Measurements from ENCODE around the gene TMEM100. TPM values are rescaled to one million over a fixed set of nuclear protein-coding genes. Genes with fewer than 3 reads are reported as not detected.
"Not testable (repeated sequence)": the region's sequence is repeated elsewhere in the genome, so short reads cannot be mapped to it uniquely, and the experiment has no call there.

Gene TMEM100
- total and polyA plus RNA-seq, 2 donors from 2014 or later, result 0.67 to 7.2 TPM

DNA sequence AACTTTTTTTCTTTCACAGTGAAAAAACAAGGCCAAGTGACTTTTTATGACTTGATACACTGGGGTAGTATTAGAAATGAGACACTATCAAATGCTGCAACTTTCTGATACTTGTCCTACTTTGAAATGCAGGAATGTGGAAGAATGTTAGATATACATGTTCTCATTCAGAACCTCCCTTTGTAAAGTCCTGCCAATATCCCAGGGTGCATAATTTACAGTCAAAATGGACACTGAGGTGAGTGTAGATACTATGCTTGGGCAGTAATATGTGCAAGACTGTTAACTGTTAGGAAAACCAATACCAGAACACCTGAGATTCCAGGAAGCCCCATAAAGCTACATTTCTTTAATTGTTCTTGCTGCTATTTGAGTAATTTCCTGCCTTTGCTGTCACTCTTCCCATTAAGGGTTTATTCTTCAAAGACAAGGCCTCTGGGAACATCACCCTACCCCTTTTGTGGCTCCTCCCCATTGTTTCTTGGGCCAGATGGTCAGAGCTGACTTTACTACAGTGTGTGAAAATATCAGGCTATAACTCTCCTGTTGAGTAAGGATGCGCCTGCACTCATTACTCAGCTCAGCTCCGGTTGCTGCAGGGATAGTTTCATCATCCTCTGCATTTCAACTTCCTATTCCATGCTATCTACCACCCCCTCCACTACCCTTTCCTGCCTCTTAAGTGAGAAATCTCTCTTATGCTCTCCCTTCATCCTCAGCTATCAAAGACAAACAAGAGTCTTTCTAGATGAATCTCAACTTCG, 48.7 kb downstream of the TMEM100 start:
- Histone ChIP-seq H3K9me3 (ENCODE audit: control insufficient read depth in 2 of 3, insufficient read depth in 1 of 3, low read length in 3 of 3) (no peaks in the 10 kb centered on the region), H3K4me1 (ENCODE audit: control insufficient read depth in 2 of 3, insufficient read depth in 2 of 3, low read depth in 1 of 3, low read length in 3 of 3) (no peaks in the 10 kb centered on the region), H3K27ac (ENCODE audit: low read depth in 2 of 2, low read length in 2 of 2) (no peak overlapping the region), H3K27me3 (ENCODE audit: control insufficient read depth, insufficient read depth, low read length) (no peaks in the 10 kb centered on the region), H3K9ac (ENCODE audit: low read length in 3 of 3) (no peak overlapping the region), H3K4me3 (ENCODE audit: low read length in 3 of 3) (no peak overlapping the region), H3K36me3 (ENCODE audit: control insufficient read depth in 2 of 3, insufficient read depth in 3 of 3, low read length in 3 of 3) (no peaks in the 10 kb centered on the region)
- TF ChIP-seq, protein P1, sequence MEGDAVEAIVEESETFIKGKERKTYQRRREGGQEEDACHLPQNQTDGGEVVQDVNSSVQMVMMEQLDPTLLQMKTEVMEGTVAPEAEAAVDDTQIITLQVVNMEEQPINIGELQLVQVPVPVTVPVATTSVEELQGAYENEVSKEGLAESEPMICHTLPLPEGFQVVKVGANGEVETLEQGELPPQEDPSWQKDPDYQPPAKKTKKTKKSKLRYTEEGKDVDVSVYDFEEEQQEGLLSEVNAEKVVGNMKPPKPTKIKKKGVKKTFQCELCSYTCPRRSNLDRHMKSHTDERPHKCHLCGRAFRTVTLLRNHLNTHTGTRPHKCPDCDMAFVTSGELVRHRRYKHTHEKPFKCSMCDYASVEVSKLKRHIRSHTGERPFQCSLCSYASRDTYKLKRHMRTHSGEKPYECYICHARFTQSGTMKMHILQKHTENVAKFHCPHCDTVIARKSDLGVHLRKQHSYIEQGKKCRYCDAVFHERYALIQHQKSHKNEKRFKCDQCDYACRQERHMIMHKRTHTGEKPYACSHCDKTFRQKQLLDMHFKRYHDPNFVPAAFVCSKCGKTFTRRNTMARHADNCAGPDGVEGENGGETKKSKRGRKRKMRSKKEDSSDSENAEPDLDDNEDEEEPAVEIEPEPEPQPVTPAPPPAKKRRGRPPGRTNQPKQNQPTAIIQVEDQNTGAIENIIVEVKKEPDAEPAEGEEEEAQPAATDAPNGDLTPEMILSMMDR (IDR thresholded peaks at IDR 0.05; ENCODE audit: borderline replicate concordance, extremely low read depth, insufficient read depth), result no peak
- intact Hi-C loops (cut with DNase I), result no loop called here
- peak in 1 of 5 donors; percentile 24 for DNase-seq
- FAIRE-seq, result no peak

DNA sequence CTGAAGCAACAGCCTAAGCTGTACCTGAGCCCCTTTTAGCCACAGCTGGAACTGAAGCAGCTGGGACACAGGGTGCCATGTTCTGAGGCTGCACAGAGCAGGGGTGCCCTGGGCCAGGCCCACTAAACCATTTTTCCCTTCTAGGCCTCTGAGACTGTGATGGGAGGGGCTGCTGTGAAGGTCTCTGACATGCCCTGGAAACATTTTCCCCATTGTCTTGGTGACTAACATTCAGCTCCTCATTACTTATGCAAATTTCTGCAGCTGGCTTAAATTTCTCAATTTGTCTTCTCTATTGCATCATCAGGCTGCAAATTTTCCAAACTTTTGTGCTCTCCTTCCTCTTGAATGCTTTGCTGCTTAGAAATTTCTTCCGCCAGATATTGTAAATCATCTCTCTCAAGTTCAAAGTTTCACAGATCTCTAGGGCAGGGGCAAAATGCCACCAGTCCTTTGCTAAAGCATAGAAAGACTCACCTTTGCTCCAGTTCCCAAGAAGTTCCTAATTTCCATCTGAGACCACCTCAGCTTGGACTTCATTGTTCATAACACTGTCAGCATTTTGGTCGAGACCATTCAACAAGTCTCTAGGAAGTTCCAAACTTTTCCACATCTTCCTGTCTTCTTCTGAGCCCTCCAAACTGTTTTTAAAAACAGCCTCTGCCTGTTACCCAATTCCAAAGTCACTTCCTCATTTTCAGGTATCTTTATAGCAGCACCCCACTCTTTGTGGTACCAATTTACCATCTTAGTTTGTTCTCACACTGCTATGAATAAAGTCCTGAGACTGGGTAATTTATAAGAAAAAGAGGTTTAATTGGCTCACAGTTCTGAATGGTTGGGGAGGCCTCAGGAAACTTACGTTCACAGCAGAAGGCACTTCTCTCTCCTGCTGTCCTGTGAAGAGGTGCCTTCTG, 49.8 kb downstream of the TMEM100 start:
- Histone ChIP-seq H3K9me3 (ENCODE audit: control insufficient read depth in 2 of 3, insufficient read depth in 1 of 3, low read length in 3 of 3) (no peaks in the 10 kb centered on the region), H3K27me3 (ENCODE audit: control insufficient read depth, insufficient read depth, low read length) (no peaks in the 10 kb centered on the region), H3K4me1 (ENCODE audit: control insufficient read depth in 2 of 3, insufficient read depth in 2 of 3, low read depth in 1 of 3, low read length in 3 of 3) (no peaks in the 10 kb centered on the region), H3K9ac (ENCODE audit: low read length in 3 of 3) (no peak overlapping the region), H3K4me3 (ENCODE audit: low read length in 3 of 3) (no peak overlapping the region), H3K27ac (ENCODE audit: low read depth in 2 of 2, low read length in 2 of 2) (no peak overlapping the region), H3K36me3 (ENCODE audit: control insufficient read depth in 2 of 3, insufficient read depth in 3 of 3, low read length in 3 of 3) (no peaks in the 10 kb centered on the region)
- FAIRE-seq, result no peak
- TF ChIP-seq, protein P1 (IDR thresholded peaks at IDR 0.05; ENCODE audit: borderline replicate concordance, extremely low read depth, insufficient read depth), result no peak
- DNase-seq, result peak in 1 of 5 donors; percentile 47
- intact Hi-C loops (cut with DNase I), result no loop called here

DNA sequence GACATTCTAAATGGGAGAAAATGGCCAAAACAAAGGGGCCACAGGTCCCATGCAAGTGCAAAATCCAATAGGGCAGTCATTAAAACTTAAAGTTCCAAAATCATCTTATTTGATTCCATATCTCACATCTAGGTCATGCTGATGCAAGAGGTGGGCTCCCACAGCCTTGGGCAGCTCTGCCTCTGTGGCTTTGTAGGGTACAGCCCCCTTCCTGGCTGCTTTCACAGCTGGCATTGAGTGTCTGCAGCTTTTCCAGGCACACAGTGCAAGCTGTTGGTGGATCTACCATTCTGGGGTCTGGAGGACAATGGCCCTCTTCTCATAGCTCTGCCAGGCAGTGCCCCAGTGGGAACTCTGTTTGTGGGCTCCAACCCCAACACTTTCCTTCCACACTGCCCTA, 50.7 kb downstream of the TMEM100 start:
- H3K4me3 ChIP-seq (ENCODE audit: low read length in 3 of 3); DNase-seq; H3K27me3 ChIP-seq (ENCODE audit: control insufficient read depth, insufficient read depth, low read length); H3K4me1 ChIP-seq (ENCODE audit: control insufficient read depth in 2 of 3, insufficient read depth in 2 of 3, low read depth in 1 of 3, low read length in 3 of 3); FAIRE-seq; H3K27ac ChIP-seq (ENCODE audit: low read depth in 2 of 2, low read length in 2 of 2); intact Hi-C loops (cut with DNase I); H3K9me3 ChIP-seq (ENCODE audit: control insufficient read depth in 2 of 3, insufficient read depth in 1 of 3, low read length in 3 of 3); H3K9ac ChIP-seq (ENCODE audit: low read length in 3 of 3); H3K36me3 ChIP-seq (ENCODE audit: control insufficient read depth in 2 of 3, insufficient read depth in 3 of 3, low read length in 3 of 3): not testable (repeated sequence)

Other genes with a start within 250 kb of the TMEM100 start
- gene SMIM36, start 211.4 kb downstream of the TMEM100 start, total RNA-seq, result not detected
- gene SMIM36, start 211.4 kb downstream of the TMEM100 start, polyA plus RNA-seq (ENCODE audit: insufficient read depth, low read depth, low replicate concordance), result not detected
- 18.7 TPM for gene PCTP, start 28.2 kb upstream of the TMEM100 start, total RNA-seq
- gene PCTP, start 28.2 kb upstream of the TMEM100 start, polyA plus RNA-seq (ENCODE audit: insufficient read depth, low read depth, low replicate concordance), result 39.2 TPM

Data from kidney (tissue), 14 donors.